Neural progenitor cell (in vitro differentiated cells): Measurements from ENCODE around the gene CAPN11. TPM values are rescaled to one million over a fixed set of nuclear protein-coding genes. Genes with fewer than 3 reads are reported as not detected.

Experiments used
- DNase-seq: peaks from one replicate; pipeline ENCODE4 v3.0.0-alpha.2; 2016; ENCODE audit warnings: low spot score
- H2AFZ ChIP-seq: fragments of 200-600 bp; sonication (generic); replicated peaks from 2 replicates; pipeline ENCODE4 v1.6.1; 2016; ENCODE audit warnings: antibody characterized with exemption
- H3F3A ChIP-seq: fragments of 200-600 bp; sonication (generic); 2 replicates; pipeline ENCODE4 v1.6.1; 2016; ENCODE audit warnings: antibody characterized with exemption, low read depth
- H3K27ac ChIP-seq: fragments of 200-600 bp; sonication (generic); 2 replicates; pipeline ENCODE4 v1.5.1; 2016; ENCODE audit warnings: mild to moderate bottlenecking
- H3K27me3 ChIP-seq: fragments of 200-600 bp; sonication (generic); 2 replicates; pipeline ENCODE4 v1.6.1; 2016; ENCODE audit warnings: mild to moderate bottlenecking, moderate library complexity
- H3K36me3 ChIP-seq: fragments of 200-600 bp; sonication (generic); 2 replicates; pipeline ENCODE4 v1.5.1; 2016
- H3K4me1 ChIP-seq: fragments of 200-600 bp; sonication (generic); 2 replicates; pipeline ENCODE4 v1.6.1; 2016; ENCODE audit warnings: mixed run types
- H3K4me2 ChIP-seq: fragments of 200-600 bp; sonication (generic); 2 replicates; pipeline ENCODE4 v1.6.1; 2016
- H3K4me3 ChIP-seq: fragments of 200-600 bp; sonication (generic); 2 replicates; pipeline ENCODE4 v1.5.1; 2016
- H3K79me2 ChIP-seq: fragments of 200-600 bp; sonication (generic); 2 replicates; pipeline ENCODE4 v1.6.1; 2016; ENCODE audit warnings: low read depth
- H3K9ac ChIP-seq: fragments of 200-600 bp; sonication (generic); 2 replicates; pipeline ENCODE4 v1.6.1; 2016
- H3K9me3 ChIP-seq: fragments of 200-600 bp; sonication (generic); 2 replicates; pipeline ENCODE4 v1.5.1; 2016; ENCODE audit warnings: low read depth
- H4K20me1 ChIP-seq: fragments of 200-600 bp; sonication (generic); 2 replicates; pipeline ENCODE4 v1.6.1; 2016; ENCODE audit warnings: low read depth
- H3K27ac Mint-ChIP-seq: 3 replicates; pipeline ENCODE4 v1.8.0; 2021; ENCODE audit warnings: mixed read lengths
- H3K27me3 Mint-ChIP-seq: 2 replicates; pipeline ENCODE4 v1.8.0; 2022; ENCODE audit warnings: low read depth, mild to moderate bottlenecking, inconsistent platforms, moderate library complexity, mixed read lengths; ENCODE audit not compliant: insufficient read depth
- H3K36me3 Mint-ChIP-seq: 3 replicates; pipeline ENCODE4 v1.8.0; 2021; ENCODE audit warnings: mixed read lengths
- H3K4me1 Mint-ChIP-seq: 3 replicates; pipeline ENCODE4 v1.8.0; 2021; ENCODE audit warnings: mixed read lengths
- H3K4me3 Mint-ChIP-seq: 3 replicates; pipeline ENCODE4 v1.8.0; 2021; ENCODE audit warnings: mild to moderate bottlenecking, moderate library complexity, mixed read lengths
- H3K9me3 Mint-ChIP-seq: 3 replicates; pipeline ENCODE4 v1.8.0; 2020; ENCODE audit warnings: mixed read lengths
- EZH2 ChIP-seq: fragments of 200-600 bp; sonication (generic); IDR thresholded peaks from 2 replicates; pipeline ENCODE4 v1.6.1; 2017; ENCODE audit warnings: antibody characterized with exemption, mild to moderate bottlenecking, moderate library complexity
- EZH2phosphoT487 ChIP-seq: fragments of 200-600 bp; sonication (generic); IDR thresholded peaks from 2 replicates; pipeline ENCODE4 v1.6.1; 2017; ENCODE audit warnings: antibody characterized with exemption
- total RNA-seq: library from RNA; depleted of rRNA; stranded (reverse); fragments of >200 nt; gene quantifications from 2 replicates; pipeline ENCODE4 v1.2.3, GENCODE V29; 2015; ENCODE audit warnings: low replicate concordance
- TF ChIP-seq, protein P1 (sequence below): fragments of 200-600 bp; sonication (generic); IDR thresholded peaks from 2 replicates; pipeline ENCODE4 v1.5.1; 2017; ENCODE audit warnings: antibody characterized with exemption, mild to moderate bottlenecking

The CAPN11 gene
- total RNA-seq, 1 donor from 2014 or later, result 0.49 TPM

DNA sequence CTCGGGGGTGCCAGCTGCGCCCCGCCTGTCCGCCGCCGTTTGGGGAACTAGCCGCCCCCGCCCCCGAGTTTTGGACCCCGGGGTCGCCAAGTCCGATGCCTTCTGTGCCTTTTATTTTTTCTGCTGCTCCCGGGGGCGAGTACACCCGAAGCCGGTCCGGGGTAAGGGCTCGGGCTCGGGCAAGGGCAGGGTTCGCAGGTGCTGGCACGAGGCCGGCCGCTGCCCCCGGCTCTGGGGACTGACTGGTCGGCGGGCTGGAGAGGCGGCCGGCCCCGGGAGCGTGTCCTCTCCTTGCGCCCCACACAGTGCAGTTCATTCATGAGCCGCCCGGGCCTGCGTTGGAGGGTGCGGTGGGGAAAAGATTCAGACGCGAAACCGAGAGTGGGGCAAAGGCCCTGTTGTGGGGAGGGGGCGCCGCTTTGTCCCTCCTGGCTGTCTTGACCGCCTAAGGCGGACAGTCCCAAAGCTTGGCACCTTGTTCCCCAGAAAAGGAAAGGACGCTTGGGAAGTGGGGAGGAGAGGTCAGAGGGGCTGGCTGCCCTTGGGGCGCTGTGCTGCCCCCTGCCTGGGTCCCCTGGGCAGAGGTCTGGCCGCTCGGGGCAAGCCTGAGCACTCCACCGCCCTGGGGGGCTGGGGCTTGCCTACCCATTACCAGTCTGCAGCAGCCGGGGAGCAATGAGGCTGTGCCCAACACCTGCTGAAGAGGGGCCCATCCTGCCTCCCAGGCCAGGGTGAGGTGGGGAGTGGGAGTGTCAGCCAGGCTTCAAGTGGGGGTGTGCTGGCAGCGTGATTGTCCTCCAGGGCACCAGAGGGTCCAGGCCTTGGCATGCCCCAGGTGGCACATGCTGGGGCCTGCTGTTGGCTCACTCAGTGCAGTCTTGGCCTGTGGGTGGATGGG, 30.4 kb upstream of the CAPN11 start:
- Histone ChIP-seq H3K9me3 (no peaks in the 10 kb centered on the region), H3K9ac (peak overlapping the region; percentile 5), H2AFZ (peak overlapping the region; percentile 86), H3K27me3 (no peaks in the 10 kb centered on the region), H3K79me2 (peaks cover 51% of the 10 kb centered on the region), H3K4me2 (peak overlapping the region; percentile 77), H3K36me3 (no peaks in the 10 kb centered on the region), H3K27ac (no peak overlapping the region), H3K4me1 (peaks cover 41% of the 10 kb centered on the region), H3K4me3 (peak overlapping the region; percentile 70), H3F3A (peaks cover 18% of the 10 kb centered on the region), H4K20me1 (peaks cover 41% of the 10 kb centered on the region)
- TF ChIP-seq EZH2phosphoT487 (no peak), EZH2 (no peak)
- TF ChIP-seq, protein P1, sequence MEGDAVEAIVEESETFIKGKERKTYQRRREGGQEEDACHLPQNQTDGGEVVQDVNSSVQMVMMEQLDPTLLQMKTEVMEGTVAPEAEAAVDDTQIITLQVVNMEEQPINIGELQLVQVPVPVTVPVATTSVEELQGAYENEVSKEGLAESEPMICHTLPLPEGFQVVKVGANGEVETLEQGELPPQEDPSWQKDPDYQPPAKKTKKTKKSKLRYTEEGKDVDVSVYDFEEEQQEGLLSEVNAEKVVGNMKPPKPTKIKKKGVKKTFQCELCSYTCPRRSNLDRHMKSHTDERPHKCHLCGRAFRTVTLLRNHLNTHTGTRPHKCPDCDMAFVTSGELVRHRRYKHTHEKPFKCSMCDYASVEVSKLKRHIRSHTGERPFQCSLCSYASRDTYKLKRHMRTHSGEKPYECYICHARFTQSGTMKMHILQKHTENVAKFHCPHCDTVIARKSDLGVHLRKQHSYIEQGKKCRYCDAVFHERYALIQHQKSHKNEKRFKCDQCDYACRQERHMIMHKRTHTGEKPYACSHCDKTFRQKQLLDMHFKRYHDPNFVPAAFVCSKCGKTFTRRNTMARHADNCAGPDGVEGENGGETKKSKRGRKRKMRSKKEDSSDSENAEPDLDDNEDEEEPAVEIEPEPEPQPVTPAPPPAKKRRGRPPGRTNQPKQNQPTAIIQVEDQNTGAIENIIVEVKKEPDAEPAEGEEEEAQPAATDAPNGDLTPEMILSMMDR, result peak; percentile 20
- Mint-ChIP-seq H3K27me3 (peaks cover 8% of the 10 kb centered on the region), H3K4me3 (peak overlapping the region; percentile 88), H3K27ac (no peak overlapping the region), H3K36me3 (peaks cover 8% of the 10 kb centered on the region), H3K9me3 (no peaks in the 10 kb centered on the region), H3K4me1 (peaks cover 59% of the 10 kb centered on the region)
- peak; percentile 74 for DNase-seq

DNA sequence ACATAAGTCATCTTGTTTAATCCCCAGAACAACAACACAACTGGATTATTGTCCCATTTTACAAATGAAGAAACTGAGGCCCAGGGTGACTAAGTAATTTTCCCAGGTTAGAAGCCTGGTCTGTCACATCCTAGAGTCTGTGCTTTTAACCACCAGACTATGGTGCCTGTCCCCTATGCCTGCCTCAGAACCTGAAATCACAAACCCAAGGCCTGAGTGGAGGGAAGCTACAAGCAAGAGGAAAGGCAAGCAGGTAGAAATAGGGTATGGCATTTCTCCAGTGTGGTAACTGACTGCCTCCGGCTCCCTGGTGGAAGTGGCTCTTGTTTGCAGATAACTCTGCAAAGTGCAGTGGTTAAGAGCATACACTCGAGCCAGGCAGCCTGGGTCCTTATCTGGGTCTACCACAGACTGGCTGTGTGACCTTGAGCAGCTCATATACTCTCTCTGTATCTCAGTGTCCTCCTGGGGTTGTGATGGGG, 28.7 kb upstream of the CAPN11 start:
- Mint-ChIP-seq H3K27me3 (peaks cover 8% of the 10 kb centered on the region), H3K4me3 (peak overlapping the region; percentile 79), H3K4me1 (peaks cover 56% of the 10 kb centered on the region), H3K36me3 (peaks cover 4% of the 10 kb centered on the region), H3K9me3 (no peaks in the 10 kb centered on the region), H3K27ac (no peak overlapping the region)
- no peak for DNase-seq
- Histone ChIP-seq H3K4me2 (no peak overlapping the region), H2AFZ (no peak overlapping the region), H3K4me3 (no peak overlapping the region), H3K79me2 (peaks cover 35% of the 10 kb centered on the region), H3F3A (peaks cover 22% of the 10 kb centered on the region), H3K36me3 (no peaks in the 10 kb centered on the region), H4K20me1 (peaks cover 24% of the 10 kb centered on the region), H3K27ac (no peak overlapping the region), H3K4me1 (peaks cover 39% of the 10 kb centered on the region), H3K9me3 (no peaks in the 10 kb centered on the region), H3K9ac (no peak overlapping the region), H3K27me3 (no peaks in the 10 kb centered on the region)
- no peak for TF ChIP-seq EZH2phosphoT487
- TF ChIP-seq, protein P1, result no peak
- no peak for TF ChIP-seq EZH2

GRCh38 chr6:44131892-44132291, 26.7 kb upstream of the CAPN11 start:
- Mint-ChIP-seq H3K36me3 (peaks cover 2% of the 10 kb centered on the region), H3K27me3 (peaks cover 7% of the 10 kb centered on the region), H3K4me3 (peak overlapping the region; percentile 23), H3K27ac (peak overlapping the region; percentile 64), H3K9me3 (no peaks in the 10 kb centered on the region), H3K4me1 (peaks cover 53% of the 10 kb centered on the region)
- H3K9me3 ChIP-seq, result no peaks in the 10 kb centered on the region
- no peak overlapping the region for H2AFZ ChIP-seq
- no peak overlapping the region for H3K9ac ChIP-seq
- H3K4me2 ChIP-seq, result no peak overlapping the region
- peaks cover 4% of the 10 kb centered on the region for H4K20me1 ChIP-seq
- H3K4me1 ChIP-seq, result peaks cover 23% of the 10 kb centered on the region
- TF ChIP-seq, protein P1, result no peak
- TF ChIP-seq EZH2, result no peak
- no peak for TF ChIP-seq EZH2phosphoT487
- H3K79me2 ChIP-seq, result peaks cover 15% of the 10 kb centered on the region
- H3K4me3 ChIP-seq, result no peak overlapping the region
- peaks cover 23% of the 10 kb centered on the region for H3F3A ChIP-seq
- H3K27ac ChIP-seq, result no peak overlapping the region
- no peaks in the 10 kb centered on the region for H3K36me3 ChIP-seq
- DNase-seq, result no peak
- H3K27me3 ChIP-seq, result no peaks in the 10 kb centered on the region
